Right atrium auricular region (tissue), 2 donors: ENCODE results near the gene IGSF9B. TPM values are rescaled to one million over a fixed set of nuclear protein-coding genes. Genes with fewer than 3 reads are reported as not detected.

ENCODE experiments used
- DNase-seq: peaks from one replicate; pipeline ENCODE4 v3.0.0-alpha.2; 2019; ENCODE audit warnings: low spot score
- H3K27ac ChIP-seq, 2 donors: fragments of 200-600 bp; sonication (generic); 1 replicate in 1 of 2; 2 replicates in 1 of 2; pipeline ENCODE4 v1.5.1; 2016 to 2019
- H3K27me3 ChIP-seq, 2 donors: fragments of 200-600 bp; sonication (generic); one replicate each; pipeline versions ENCODE4 v1.5.1 to v1.6.0; 2017 to 2019
- H3K36me3 ChIP-seq: fragments of 200-600 bp; sonication (generic); one replicate; pipeline ENCODE4 v1.5.1; 2016
- H3K4me1 ChIP-seq, 2 donors: fragments of 200-600 bp; sonication (generic); one replicate each; pipeline versions ENCODE4 v1.5.1 to v1.6.0; 2017 to 2019
- H3K4me3 ChIP-seq, 2 donors: fragments of 200-600 bp; sonication (generic); 1 replicate in 1 of 2; 2 replicates in 1 of 2; pipeline ENCODE4 v1.5.1; 2017 to 2019; ENCODE audit warnings: mild to moderate bottlenecking in 1 of 2, moderate library complexity in 1 of 2
- H3K9me3 ChIP-seq, 2 donors: fragments of 200-600 bp; sonication (generic); one replicate each; pipeline ENCODE4 v1.5.1; 2019
- total RNA-seq, 2 donors: library from RNA; depleted of rRNA; stranded (reverse); fragments of >200 nt; gene quantifications; one replicate each; pipeline ENCODE4 v1.1.0, GENCODE V29; 2016
- TF ChIP-seq, protein P1 (sequence below), 2 donors: fragments of 200-600 bp; sonication (generic); IDR thresholded peaks; one replicate each; pipeline ENCODE4 v1.5.1; 2019; ENCODE audit warnings: antibody characterized with exemption in 2 of 2

The IGSF9B gene
- total RNA-seq, 2 donors from 2014 or later: 17.2 to 32.1 TPM

- no peak overlapping the region for H3K27ac ChIP-seq
- no peaks in the 10 kb centered on the region for H3K27me3 ChIP-seq
- no peak for DNase-seq
- peaks cover 0 to 22% of the 10 kb centered on the region in 2 donors for H3K4me1 ChIP-seq
- peaks cover 33% of the 10 kb centered on the region for H3K36me3 ChIP-seq
- TF ChIP-seq, protein P1, sequence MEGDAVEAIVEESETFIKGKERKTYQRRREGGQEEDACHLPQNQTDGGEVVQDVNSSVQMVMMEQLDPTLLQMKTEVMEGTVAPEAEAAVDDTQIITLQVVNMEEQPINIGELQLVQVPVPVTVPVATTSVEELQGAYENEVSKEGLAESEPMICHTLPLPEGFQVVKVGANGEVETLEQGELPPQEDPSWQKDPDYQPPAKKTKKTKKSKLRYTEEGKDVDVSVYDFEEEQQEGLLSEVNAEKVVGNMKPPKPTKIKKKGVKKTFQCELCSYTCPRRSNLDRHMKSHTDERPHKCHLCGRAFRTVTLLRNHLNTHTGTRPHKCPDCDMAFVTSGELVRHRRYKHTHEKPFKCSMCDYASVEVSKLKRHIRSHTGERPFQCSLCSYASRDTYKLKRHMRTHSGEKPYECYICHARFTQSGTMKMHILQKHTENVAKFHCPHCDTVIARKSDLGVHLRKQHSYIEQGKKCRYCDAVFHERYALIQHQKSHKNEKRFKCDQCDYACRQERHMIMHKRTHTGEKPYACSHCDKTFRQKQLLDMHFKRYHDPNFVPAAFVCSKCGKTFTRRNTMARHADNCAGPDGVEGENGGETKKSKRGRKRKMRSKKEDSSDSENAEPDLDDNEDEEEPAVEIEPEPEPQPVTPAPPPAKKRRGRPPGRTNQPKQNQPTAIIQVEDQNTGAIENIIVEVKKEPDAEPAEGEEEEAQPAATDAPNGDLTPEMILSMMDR (IDR thresholded peaks at IDR 0.05): no peak
- no peaks in the 10 kb centered on the region for H3K9me3 ChIP-seq
- no peak overlapping the region for H3K4me3 ChIP-seq
Measured at GRCh38 chr11:133938166-133938565, 18.6 kb downstream of the IGSF9B start.

GRCh38 chr11:133937468-133937867, 19.3 kb downstream of the IGSF9B start:
- H3K36me3 ChIP-seq: peaks cover 33% of the 10 kb centered on the region
- H3K4me1 ChIP-seq: peaks cover 0 to 22% of the 10 kb centered on the region in 2 donors
- H3K9me3 ChIP-seq: no peaks in the 10 kb centered on the region
- TF ChIP-seq, protein P1 (IDR thresholded peaks at IDR 0.05): no peak
- no peak overlapping the region for H3K27ac ChIP-seq
- no peak overlapping the region for H3K4me3 ChIP-seq
- DNase-seq: no peak
- H3K27me3 ChIP-seq: no peaks in the 10 kb centered on the region

DNA sequence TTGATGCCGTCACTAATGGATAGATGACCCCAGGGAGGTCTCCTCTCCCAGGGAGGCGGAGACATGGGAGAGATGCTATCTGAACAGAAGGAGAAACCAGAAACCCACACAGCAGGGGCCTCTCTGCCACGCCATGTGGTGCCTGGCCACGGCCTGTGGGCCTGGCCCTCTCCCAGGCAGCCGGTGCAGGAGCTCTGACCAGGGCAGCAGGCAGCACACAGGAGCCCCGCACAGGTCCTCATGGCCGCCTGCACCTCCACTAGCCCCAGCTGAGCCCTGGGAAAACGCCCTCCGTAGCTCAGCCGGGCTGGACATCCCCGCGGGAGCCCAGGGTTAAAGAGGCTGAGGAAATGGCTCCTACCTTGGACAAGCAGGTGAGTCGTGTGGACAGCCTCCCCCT, 19.8 kb downstream of the IGSF9B start:
- peaks cover 30% of the 10 kb centered on the region for H3K36me3 ChIP-seq
- no peak overlapping the region for H3K4me3 ChIP-seq
- no peak for DNase-seq
- H3K27ac ChIP-seq: no peak overlapping the region
- H3K9me3 ChIP-seq: no peaks in the 10 kb centered on the region
- no peaks in the 10 kb centered on the region for H3K27me3 ChIP-seq
- H3K4me1 ChIP-seq: peaks cover 0 to 22% of the 10 kb centered on the region in 2 donors
- TF ChIP-seq, protein P1 (IDR thresholded peaks at IDR 0.05): no peak

GRCh38 chr11:133936592-133936991, 20.2 kb downstream of the IGSF9B start:
- DNase-seq: no peak
- H3K4me3 ChIP-seq: no peak overlapping the region
- H3K27me3 ChIP-seq: no peaks in the 10 kb centered on the region
- H3K9me3 ChIP-seq: no peaks in the 10 kb centered on the region
- TF ChIP-seq, protein P1 (IDR thresholded peaks at IDR 0.05): no peak
- H3K4me1 ChIP-seq: peaks cover 0 to 22% of the 10 kb centered on the region in 2 donors
- peaks cover 33% of the 10 kb centered on the region for H3K36me3 ChIP-seq
- H3K27ac ChIP-seq: no peak overlapping the region

- Histone ChIP-seq H3K9me3 (no peaks in the 10 kb centered on the region), H3K4me1 (peaks cover 0 to 22% of the 10 kb centered on the region in 2 donors), H3K36me3 (peaks cover 37% of the 10 kb centered on the region), H3K4me3 (no peak overlapping the region), H3K27me3 (no peaks in the 10 kb centered on the region), H3K27ac (no peak overlapping the region)
- DNase-seq: no peak
- TF ChIP-seq, protein P1 (IDR thresholded peaks at IDR 0.05): no peak
Measured at GRCh38 chr11:133936136-133936535, 20.6 kb downstream of the IGSF9B start.

- no peak overlapping the region for H3K4me3 ChIP-seq
- DNase-seq: no peak
- H3K4me1 ChIP-seq: peaks cover 0 to 22% of the 10 kb centered on the region in 2 donors
- no peaks in the 10 kb centered on the region for H3K9me3 ChIP-seq
- peak overlapping the region in 1 of 2 donors; percentile 39 for H3K27ac ChIP-seq
- no peaks in the 10 kb centered on the region for H3K27me3 ChIP-seq
- TF ChIP-seq, protein P1 (IDR thresholded peaks at IDR 0.05): no peak
- peaks cover 43% of the 10 kb centered on the region for H3K36me3 ChIP-seq
Measured at GRCh38 chr11:133935551-133935910, 21.2 kb downstream of the IGSF9B start.
